VCaP (cell line): ENCODE measurements around the gene PSKH1.
A peak's percentile ranks its signal among the peaks of the same experiment; 100 is the strongest.

ENCODE experiments used
- H3K27ac ChIP-seq: fragments of 450-650 bp; 2 replicates; pipeline ENCODE4 v1.5.1; 2017
- TF ChIP-seq, protein P1 (sequence below): fragments of 450-650 bp; conservative IDR thresholded peaks from 2 replicates; pipeline ENCODE4 v1.5.1; 2017; ENCODE audit warnings: mild to moderate bottlenecking, moderate library complexity

The PSKH1 gene

GRCh38 chr16:67927131-67927941 lies 34.3 kb downstream of the PSKH1 start:
- peak overlapping the region; percentile 89 for H3K27ac ChIP-seq
- TF ChIP-seq, protein P1, sequence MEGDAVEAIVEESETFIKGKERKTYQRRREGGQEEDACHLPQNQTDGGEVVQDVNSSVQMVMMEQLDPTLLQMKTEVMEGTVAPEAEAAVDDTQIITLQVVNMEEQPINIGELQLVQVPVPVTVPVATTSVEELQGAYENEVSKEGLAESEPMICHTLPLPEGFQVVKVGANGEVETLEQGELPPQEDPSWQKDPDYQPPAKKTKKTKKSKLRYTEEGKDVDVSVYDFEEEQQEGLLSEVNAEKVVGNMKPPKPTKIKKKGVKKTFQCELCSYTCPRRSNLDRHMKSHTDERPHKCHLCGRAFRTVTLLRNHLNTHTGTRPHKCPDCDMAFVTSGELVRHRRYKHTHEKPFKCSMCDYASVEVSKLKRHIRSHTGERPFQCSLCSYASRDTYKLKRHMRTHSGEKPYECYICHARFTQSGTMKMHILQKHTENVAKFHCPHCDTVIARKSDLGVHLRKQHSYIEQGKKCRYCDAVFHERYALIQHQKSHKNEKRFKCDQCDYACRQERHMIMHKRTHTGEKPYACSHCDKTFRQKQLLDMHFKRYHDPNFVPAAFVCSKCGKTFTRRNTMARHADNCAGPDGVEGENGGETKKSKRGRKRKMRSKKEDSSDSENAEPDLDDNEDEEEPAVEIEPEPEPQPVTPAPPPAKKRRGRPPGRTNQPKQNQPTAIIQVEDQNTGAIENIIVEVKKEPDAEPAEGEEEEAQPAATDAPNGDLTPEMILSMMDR, result no peak

GRCh38 chr16:67928147-67928546 lies 35.1 kb downstream of the PSKH1 start:
- TF ChIP-seq, protein P1, result no peak
- H3K27ac ChIP-seq, result peak overlapping the region; percentile 89

DNA sequence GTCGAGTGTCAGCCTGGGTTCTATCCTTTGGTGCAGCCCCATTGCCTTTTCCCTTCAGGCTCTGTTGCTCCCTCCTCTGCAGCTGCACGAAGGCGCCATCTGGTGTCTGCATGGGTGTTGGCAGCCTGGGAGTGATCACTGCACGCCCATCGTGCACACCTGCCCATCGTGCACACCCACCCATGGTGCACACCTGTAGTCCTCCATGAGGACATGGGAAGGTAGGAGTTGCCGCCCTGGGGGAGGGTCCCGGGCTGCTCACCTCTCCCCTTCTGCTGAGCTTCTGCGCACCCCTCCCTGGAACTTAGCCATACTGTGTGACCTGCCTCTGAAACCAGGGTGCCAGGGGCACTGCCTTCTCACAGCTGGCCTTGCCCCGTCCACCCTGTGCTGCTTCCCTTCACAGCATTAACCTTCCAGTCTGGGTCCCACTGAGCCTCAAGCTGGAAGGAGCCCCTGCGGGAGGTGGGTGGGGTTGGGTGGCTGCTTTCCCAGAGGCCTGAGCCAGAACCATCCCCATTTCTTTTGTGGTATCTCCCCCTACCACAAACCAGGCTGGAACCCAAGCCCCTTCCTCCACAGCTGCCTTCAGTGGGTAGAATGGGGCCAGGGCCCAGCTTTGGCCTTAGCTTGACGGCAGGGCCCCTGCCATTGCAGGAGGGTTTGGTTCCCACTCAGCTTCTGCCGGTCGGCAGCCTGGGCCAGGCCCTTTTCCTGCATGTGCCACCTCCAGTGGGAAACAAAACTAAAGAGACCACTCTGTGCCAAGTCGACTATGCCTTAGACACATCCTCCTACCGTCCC lies 35.7 kb downstream of the PSKH1 start:
- H3K27ac ChIP-seq, result peak overlapping the region; percentile 89; the same call in 1 of the 2 replicates
- TF ChIP-seq, protein P1, result peak; percentile 89

DNA sequence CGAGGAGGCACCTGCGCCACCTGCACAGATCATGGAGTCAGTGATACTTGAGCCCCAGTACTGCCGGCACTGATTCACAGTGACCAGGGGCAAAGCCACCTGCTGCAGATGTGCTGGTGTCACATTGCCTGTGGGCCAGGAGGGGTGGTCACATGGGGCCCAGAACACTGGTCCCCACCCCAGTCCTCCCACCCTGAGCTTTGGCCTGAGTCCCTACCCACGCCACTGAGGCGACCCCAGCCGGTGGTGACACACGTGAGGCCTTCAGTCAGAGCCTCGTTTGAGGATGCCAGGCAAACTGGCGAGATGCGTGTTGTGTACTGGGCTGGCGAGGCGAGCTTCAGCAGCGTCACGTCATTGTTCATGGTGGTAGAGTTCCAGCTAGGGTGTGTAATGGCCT lies 37.1 kb downstream of the PSKH1 start:
- H3K27ac ChIP-seq, result no peak overlapping the region
- TF ChIP-seq, protein P1, result no peak

DNA sequence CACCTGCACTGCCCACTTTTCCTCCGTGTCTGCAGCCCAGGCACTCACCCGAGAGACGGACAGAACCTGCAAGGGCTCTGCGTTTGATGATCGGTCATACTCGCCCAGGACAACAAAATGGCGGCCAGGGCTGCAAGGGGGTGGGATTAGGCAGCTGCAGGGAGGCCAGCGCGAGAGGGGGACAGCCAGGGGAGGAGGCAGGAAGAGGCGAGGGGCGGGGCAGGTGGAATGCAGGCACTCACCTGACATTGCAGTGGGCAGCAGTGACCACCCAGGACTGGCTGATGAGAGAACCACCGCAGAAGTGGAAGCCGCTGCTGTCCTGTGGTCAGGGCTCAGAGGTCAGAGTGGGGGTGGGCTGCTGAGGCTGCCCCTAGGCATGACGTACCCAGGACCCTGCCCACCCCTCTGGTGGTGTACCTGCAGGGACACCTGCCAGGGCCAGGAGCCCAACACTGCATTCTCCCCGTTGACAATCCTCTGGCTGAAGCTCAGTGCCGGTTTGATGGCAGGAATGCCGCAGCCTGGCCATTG lies 37.7 kb downstream of the PSKH1 start:
- TF ChIP-seq, protein P1, result no peak
- no peak overlapping the region for H3K27ac ChIP-seq

DNA sequence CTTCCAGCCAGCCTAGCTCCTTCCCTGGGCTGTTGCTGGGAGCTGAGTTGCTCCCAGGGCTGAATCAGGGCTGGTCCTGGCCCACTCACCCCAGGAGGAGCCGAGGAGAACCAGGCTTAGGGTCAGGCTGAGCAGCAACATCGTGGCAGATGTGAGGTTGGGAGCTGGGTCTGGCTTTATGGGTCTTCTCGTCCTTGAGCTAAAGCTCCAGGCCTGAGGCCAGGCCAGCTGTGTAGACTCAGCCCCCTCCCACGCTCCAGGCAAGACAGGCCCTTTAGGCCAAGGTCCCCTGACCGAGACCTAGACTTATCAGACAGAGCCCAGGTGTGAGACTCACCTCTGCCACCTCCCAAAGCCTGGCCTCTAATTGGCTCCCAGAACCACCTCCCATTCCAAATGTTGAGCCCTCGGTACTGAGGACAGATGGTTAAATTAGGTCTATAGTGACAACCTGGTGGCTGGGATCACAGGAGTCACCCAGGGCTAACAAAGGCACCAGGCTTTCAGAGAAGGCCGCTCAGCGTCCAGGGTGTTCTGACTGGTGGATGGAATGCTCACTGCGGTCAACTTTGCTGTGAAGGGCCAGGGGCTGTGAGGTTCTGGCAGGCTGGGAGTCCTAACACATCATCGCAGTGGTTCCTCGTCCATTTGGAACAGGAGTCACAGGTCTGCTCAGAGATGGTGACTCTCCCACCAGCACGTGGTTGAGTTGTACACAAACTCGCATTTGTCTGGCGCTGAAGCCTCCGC lies 38.8 kb downstream of the PSKH1 start, which contains the start of gene CTRL:
TSS of gene CTRL (minus strand) at position 151 of the 750 bp plus-strand sequence. CDS start at position 141, 10 bp downstream.
- no peak within 1 kb of the TSS for H3K27ac ChIP-seq
- TF ChIP-seq, protein P1, result no peak
